Measurements from ENCODE around the gene ARG2. TPM values are rescaled to one million over a fixed set of nuclear protein-coding genes. Genes with fewer than 3 reads are reported as not detected.

Gene ARG2
- total RNA-seq: 28.0 TPM

- peak; percentile 86 to 95 (median 93) for DNase-seq (ENCODE audit: low read depth in 2 of 3, low spot score in 2 of 3)
These were observed at the start of gene ARG2 for GRCh38 chr14:67619446-67620216. TSS of gene ARG2 (plus strand) at chr14:67619920. CDS start at chr14:67619978, 58 bp downstream.

GRCh38 chr14:67570453-67570852, 49.3 kb upstream of the ARG2 start:
- DNase-seq (ENCODE audit: low read depth in 2 of 3, low spot score in 2 of 3): no peak

GRCh38 chr14:67571275-67571990, 48.3 kb upstream of the ARG2 start:
- peak; percentile 35 to 80 (median 61) for DNase-seq (ENCODE audit: low read depth in 2 of 3, low spot score in 2 of 3)

- DNase-seq (ENCODE audit: low read depth in 2 of 3, low spot score in 2 of 3): no peak
These were observed 47.8 kb upstream of the ARG2 start for GRCh38 chr14:67571991-67572323.

- no peak for DNase-seq (ENCODE audit: low read depth in 2 of 3, low spot score in 2 of 3)
These were observed 47.1 kb upstream of the ARG2 start for GRCh38 chr14:67572608-67573007.

GRCh38 chr14:67573228-67574010, 46.3 kb upstream of the ARG2 start:
- DNase-seq (ENCODE audit: low read depth in 2 of 3, low spot score in 2 of 3): no peak

GRCh38 chr14:67574156-67574555, 45.6 kb upstream of the ARG2 start:
- DNase-seq (ENCODE audit: low read depth in 2 of 3, low spot score in 2 of 3): no peak

GRCh38 chr14:67574806-67575205, 44.9 kb upstream of the ARG2 start:
- no peak for DNase-seq (ENCODE audit: low read depth in 2 of 3, low spot score in 2 of 3)

- DNase-seq (ENCODE audit: low read depth in 2 of 3, low spot score in 2 of 3): peak in 2 of 3 donors; percentile 24 to 28
These were observed 44.0 kb upstream of the ARG2 start for GRCh38 chr14:67575684-67576083.

GRCh38 chr14:67576216-67576955, 43.3 kb upstream of the ARG2 start:
- DNase-seq (ENCODE audit: low read depth in 2 of 3, low spot score in 2 of 3): no peak

GRCh38 chr14:67577181-67577808, 42.4 kb upstream of the ARG2 start:
- DNase-seq (ENCODE audit: low read depth in 2 of 3, low spot score in 2 of 3): no peak

- DNase-seq (ENCODE audit: low read depth in 2 of 3, low spot score in 2 of 3): no peak
These were observed 41.6 kb upstream of the ARG2 start for GRCh38 chr14:67577909-67578749.

- no peak for DNase-seq (ENCODE audit: low read depth in 2 of 3, low spot score in 2 of 3)
These were observed 40.7 kb upstream of the ARG2 start for GRCh38 chr14:67579040-67579439.

- DNase-seq (ENCODE audit: low read depth in 2 of 3, low spot score in 2 of 3): no peak
These were observed 40.1 kb upstream of the ARG2 start for GRCh38 chr14:67579636-67580035.

GRCh38 chr14:67580336-67581171, 39.2 kb upstream of the ARG2 start:
- no peak for DNase-seq (ENCODE audit: low read depth in 2 of 3, low spot score in 2 of 3)

- DNase-seq (ENCODE audit: low read depth in 2 of 3, low spot score in 2 of 3): no peak
These were observed 38.1 kb upstream of the ARG2 start for GRCh38 chr14:67581643-67582042.

- DNase-seq (ENCODE audit: low read depth in 2 of 3, low spot score in 2 of 3): no peak
These were observed 37.7 kb upstream of the ARG2 start for GRCh38 chr14:67582061-67582460.

All from hematopoietic multipotent progenitor cell (in vitro differentiated cells).